NCI-H526 (cell line): ENCODE data around the gene DESI2.
"Not testable (repeated sequence)": the region's sequence is repeated elsewhere in the genome, so short reads cannot be mapped to it uniquely, and the experiment has no call there.

Experiments used
- DNase-seq, 2 experiments: peaks; one replicate each; lab custom pipeline; 2025; lab: John Stamatoyannopoulos, UW

DESI2 gene

DNA sequence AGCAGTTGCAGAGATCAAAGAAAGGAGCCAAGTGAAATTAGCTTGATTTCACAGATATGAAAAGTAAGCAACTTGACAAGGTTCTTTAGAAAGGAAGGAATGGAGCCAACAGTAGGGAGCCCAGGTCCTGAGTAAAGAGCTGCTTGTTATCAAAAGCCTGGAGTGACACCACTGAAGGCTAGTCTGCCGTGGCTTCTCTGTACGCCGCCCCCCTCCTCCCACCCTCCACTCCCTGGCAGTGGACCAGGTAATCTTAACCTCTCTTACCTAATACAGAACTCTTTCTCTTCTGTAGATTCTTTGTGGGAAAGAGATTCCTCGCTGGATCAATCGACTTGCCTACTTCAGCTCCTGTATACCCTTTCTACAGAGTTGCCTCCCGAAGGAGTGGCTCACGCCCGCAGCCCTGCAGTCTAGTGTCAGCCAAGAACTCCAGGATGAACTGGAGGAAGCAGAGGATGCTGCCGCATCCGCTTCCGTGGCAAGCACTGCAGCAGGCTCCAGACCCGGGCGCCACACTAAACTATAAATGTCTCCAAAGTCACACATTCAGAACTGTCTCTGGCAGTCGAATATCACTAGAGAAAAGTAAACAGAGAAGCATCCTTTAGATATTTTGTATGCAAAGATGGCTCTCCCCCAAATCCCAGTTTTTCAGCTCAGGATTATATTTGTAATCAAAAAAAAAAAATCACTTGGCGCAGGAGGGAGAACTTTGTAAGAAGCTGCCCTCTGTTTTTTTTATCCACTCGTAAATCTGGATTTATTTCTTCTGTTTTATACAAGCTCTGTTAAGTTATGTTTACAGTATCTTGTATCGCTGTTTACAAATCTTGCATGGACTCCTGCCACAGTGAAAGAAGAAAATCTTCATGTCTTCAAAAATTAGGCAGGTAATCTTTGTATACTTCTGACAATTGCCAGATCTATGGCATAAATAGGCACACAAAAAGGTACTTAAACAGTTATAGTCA lies 52.6 kb downstream of the DESI2 start:
- DNase-seq, result no peak

DNA sequence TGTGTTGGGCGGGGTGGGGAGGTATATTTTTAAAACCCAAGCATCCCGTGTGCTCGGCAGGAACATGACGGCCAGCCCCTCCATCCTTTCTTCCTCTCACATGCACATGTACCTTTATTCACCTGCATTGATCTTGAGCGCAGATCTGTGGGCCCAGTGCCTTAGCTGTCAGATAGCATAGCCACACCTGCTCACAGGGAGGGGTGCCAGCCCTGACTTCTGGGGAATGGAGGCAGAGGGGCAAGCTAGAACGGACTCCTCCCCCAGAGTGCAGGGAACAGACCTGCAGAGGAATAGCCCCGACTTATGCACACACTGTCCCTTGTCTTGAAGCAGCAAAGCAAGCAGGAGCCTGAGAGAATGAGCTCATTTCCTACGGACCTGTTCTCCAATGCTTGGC lies 56.1 kb downstream of the DESI2 start:
- no peak for DNase-seq

DNA sequence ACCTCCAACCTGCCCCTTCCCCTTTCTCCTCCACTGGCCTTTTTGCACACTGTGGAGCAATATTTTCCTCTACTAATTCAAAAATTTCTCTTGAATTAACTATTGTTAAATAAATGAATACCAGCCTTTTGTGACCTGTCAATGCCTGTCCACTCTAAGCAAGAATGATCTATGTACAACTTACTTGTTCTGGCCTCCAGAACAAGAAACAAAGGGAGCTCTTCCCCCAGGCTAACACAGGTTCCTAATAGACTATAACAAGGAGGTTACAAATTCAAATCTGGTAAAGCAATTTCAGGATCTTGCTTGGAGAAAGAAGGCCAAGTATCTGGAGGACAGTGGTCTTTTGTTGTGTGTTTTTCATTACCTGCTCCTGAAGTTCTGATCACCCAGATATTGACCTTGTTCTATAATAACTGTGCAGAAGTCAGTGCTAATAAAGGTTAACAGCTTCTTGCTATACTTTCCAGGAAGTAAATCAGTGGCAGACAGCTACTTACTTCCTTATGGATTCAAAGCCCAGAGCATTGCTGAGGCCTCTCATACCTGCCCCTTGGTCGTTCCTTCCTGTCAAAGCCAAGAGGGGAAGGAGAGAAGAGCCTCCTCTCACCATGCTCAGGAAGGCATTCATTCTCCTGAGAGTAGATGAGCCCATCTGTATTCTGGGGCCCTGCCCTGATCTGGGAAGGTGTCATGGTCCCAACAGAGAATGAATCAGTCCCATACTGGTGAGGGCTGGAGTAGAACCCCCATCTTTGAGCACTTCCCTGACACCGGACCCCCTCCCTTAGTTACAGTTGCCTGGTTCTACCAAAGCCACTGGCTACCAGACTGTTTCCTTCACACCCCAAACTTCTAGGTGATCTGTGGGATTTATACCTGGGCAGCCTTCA lies 56.8 kb downstream of the DESI2 start:
- DNase-seq, result no peak

DNA sequence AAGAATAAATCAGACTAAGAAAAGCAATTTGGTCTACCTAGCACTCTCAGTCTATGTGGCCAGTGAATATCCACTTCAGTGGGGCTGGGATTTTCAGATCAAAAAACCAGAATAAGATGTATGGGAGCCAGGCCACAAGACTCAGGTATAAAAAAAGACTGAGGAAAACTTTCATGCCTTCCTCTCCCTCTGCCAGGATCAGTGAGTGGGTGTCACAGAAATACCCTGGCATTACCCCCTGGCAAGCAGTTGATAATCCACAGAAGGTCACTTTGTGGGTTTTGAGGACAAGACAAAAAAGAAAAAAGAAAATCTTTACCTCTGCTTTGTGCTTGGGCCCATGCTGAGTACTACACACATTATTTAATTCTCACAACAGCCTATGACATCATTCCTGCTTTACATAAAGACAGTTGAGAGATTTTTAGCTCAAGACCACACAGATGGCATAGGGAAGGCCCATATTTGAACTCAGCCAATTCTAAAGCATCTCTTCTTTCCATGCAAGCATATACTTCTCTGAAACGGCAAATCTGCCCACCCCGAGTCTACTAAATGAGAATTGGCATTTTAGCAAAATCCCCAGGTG lies 57.6 kb downstream of the DESI2 start:
- DNase-seq, result no peak

DNA sequence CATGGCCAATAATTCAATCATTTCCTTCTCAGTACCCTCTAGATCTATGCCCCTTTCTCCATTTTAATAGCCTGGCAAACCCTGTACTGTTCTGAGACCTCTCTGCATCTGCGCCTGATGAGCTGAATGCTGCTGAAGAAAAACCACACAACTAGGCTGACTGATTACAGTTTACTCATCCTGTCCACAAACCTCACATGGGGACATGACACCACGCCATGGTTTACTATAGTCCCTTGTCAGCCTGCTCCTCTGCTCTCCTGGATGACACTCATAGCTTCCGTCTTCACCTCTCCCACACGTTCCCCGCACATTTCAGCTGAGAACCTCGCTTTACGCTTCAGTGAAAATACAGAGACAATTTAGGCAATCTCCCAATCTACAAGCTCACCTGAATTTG lies 59.7 kb downstream of the DESI2 start:
- DNase-seq, result no peak

DNA sequence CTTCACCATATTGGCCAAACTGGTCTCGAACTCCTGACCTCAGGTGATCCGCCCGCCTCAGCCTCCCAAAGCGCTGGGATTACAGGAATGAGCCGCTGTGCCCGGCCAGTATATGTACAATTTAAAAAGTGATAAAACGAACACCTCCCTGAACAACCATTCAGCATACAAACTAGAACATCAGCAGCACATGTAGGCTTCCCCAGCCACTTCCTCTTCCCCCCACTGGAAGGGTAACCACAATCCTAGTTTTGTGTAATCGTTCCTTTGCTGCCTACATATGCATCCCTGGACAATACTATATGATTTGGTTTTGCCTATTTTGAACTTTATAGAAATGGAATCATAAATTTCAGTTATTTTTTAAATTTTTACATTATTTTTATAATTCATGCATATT lies 60.4 kb downstream of the DESI2 start:
- no peak for DNase-seq

DNA sequence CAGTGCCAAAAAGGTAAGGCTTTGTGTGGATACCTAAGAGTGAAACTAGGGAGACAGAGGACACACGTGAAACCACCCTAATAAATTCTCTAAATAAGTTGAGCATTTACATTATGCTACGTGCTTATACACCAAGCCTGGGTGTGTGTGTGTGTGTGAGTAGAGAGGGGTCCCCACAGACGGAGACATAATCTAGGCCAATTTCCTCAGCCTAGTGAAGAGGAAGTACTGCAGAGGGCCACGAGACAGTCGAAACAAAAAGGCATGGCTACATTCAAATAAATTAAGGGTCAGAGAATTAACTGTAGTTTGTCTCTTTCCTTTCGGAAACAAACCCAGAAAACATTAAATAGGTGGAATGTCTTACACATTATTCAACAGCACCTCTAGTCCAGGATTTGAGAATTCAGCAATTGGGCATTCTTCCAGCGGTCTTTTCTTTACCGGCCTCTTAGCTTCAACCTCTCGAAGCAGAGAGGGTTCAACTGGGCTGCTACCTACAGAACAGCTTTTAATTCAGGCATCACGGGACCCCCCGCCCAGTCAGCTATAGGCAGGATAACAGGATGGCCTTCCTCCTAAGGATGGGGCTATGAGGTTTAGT lies 75.0 kb downstream of the DESI2 start:
- DNase-seq, result no peak

DNA sequence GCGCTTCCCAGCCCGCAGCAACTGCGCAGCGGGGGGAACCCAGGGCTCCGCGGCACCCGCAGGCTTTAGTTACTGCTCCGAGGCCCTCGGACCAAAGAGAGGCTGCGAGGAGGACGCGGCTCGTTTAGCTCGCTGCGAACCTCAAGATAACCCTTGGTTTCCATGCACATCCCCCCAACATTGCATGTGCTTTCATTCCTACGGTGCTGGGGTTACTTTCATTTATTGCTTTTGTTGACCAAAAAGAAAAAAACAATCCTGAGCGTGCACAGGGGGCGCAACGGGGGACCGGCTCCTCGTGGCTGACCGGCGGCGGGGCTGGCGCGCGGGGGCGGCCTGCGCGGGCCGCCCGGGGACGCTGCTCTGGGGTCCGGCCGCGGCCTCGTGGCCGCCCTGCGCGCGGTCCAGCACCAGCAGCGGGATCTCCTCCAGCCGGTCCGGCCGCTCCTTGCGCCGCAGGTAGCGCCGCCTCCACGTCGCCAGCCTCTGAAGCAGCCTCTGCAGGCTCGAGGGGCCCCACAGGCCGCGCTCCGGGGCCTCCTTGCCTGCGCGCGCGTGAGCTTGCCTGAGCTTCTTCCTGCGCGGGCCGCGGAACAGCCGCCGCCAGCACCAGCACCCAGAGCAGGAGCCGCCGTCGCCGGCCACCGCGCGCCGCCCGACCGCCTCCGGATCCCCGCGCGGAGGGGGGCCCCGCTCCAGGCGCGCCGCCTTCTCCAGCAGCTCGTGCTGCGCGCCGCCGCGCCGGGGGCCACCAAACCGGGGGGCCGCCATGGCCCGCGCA lies 77.4 kb downstream of the DESI2 start:
- peak in 1 of 2 experiments; percentile 33 for DNase-seq

DNA sequence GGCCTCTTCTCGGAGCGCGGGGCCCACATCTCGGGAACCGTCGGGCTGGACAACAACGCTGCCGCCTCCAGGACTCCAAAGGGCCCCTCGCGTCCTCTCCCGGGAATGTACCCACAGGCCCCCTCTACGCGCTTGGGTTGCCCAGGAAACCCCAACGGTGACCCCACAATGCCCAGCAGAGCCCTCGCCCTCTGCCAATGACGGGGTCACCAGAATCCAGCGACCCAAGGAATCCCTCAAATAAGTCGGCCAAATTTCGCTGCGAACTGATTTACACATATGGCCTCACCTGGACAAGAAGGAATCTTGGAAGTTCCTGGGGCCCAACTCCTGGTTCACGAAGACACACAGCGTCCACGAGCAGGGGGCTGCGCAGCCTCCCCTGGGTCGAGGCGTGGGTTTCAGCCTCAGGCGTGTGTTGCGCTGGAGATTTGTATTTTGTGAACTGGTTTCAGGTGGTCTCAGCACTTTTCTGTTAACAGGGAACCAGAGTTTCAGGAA lies 78.1 kb downstream of the DESI2 start:
- DNase-seq, result peak in 1 of 2 experiments; percentile 21

DNA sequence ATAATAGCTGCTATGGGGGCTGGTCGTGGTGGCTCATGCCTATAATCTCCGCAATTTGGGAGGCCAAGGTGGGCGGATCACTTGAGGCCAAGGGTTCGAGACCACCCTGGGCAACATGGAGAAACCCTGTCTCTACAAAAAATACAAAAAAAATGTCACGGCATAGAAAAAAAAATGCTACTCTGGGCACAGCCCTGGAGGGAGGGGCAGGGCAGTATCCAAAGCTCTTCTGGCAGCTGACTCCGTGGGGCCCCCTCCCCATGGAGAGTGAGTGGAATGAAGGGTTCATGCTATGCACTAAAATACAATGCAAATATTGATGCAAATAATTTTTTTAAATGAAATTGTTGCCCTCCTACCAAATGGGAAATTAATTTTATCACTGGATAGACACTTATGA lies 78.7 kb downstream of the DESI2 start:
- peak; percentile 14 to 53 for DNase-seq

DNA sequence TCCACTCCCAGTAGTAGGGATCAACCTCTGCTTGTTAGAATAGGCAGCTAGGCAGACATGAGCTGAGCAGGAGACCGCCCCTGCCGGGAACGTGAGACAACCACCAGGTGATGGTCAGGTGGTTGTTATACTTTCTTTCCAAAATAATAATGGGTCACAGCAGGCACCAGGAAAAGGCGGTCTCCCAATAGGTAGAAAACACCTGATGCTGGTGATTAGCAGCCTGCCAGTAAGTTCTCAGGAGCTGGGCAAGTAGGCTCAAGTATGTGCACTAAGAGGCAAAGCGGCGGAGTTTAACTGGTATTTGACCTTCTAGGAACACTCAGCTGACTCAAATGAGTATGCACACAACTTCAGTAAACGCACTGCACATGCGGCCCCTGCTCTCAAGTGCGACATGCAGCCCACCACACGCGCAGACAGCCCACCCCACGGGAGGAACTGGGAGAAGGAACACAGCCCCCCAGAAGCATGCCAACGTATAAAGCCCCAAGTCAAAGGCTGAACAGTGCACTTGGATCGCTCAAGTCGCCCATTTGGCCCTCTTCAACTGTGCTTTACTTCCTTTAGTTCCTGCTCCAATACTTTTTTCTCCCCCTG lies 80.0 kb downstream of the DESI2 start:
- no peak for DNase-seq

DNA sequence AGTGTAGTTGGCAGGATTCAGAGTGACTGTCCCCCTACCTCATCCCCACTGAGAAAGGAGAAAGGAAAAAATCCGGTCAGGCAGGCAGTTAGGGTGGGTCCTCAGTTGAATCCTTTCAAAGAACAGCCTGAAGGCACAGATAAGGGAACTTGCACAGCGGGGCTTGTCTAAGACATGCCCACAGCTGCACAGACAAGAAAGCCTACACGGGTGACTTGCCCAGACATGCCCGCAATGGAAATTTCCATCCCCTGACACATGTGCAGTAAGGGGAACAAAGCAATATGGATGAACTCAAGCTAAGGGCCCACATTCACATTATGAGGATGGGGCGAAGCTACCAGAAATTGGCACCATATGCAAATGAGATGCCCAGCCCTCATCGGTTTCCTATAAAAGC lies 82.5 kb downstream of the DESI2 start:
- peak in 1 of 2 experiments; percentile 38 for DNase-seq

DNA sequence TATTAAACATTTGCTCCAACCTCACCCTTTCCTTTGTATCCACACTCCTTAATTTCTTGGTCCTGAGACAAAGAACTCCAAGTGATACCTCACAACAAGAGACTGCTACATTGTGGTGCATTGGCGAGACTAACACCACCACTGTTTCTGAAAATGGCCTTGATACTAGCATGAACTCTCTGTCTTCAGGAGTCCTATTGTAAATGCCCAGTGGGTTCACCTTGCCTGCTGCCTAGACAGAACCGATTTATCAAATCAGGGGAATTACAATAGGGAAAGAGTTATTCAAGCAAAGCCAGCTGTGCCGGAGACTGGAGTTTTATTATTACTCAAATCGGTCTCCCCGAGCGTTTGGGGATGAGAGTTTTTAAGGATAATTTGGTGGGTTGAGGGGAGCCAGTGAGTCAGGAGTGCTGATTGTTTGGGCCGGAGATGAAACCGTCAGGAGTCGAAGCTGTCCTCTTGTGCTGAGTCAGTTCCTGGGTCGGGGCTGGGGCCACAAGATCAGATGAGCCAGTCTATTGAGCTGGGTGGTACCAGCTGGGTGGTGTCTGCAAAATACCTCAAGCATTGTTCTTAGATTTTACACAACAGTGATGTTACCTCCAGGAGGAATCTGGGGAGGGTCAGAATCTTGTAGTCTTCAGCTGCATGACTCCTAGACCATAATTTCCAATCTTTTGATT lies 83.1 kb downstream of the DESI2 start:
- DNase-seq, result no peak

DNA sequence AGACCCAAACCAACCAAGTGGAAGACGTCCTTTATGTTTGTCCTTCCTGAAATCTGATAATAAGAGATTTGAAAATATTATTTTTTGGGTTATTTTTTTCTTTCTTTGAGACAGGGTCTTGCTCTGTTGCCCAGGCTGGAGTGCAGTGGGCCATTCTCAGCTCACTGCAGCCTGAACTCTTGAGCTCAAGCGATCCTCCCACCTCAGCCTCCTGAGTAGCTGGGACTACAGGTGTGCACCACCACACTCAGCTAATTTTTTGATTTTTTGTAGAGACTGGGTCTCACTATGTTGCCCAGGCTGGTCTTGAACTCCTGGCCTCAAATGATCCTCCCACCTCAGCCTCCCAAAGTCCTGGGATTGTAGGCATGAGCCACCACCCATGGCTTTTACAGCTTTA lies 86.2 kb downstream of the DESI2 start:
- DNase-seq, result not testable (repeated sequence)

DNA sequence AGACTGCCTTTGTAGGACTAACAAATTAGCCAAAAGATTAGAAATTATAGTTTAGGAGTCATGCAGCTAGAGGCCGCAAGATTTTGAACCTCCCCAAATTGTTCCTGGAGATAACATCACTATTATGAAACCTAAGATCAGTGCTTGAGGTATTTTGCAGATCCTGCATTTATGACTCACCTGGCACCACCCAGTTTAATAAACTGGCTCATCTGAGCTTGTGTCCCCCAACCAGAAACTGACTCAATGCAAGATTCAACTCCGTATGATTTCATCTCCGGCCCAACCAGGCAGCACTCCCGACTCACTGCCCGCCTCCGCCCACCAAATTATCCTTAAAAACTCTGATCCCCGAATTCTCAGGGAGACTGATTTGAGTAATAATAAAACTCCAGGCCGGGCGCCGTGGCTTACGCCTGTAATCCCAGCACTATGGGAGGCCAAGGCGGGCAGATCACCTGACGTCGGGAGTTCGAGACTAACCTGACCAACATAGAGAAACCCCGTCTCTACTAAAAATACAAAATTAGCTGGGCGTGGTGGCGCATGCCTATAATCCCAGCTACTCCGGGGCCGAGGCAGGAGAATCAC lies 87.2 kb downstream of the DESI2 start:
- not testable (repeated sequence) for DNase-seq

DNA sequence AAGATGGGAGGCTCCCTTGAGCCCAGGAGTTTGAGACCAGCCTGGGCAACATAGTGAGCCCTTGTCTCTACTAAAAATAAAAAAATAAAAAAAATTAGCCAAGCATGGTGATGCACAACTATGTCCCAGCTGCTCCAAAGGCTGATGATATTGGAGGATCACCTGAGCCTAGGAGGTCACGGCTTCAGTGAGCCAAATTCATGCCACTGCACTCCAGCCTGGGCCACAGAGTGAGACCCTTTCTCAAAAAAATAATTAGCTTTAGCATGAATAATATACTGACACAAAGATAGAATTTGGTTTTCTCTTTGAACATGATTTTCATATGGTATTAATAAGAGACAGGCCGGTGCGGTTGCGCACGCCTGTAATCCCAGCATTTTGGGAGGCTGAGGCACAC lies 88.8 kb downstream of the DESI2 start:
- no peak for DNase-seq

DNA sequence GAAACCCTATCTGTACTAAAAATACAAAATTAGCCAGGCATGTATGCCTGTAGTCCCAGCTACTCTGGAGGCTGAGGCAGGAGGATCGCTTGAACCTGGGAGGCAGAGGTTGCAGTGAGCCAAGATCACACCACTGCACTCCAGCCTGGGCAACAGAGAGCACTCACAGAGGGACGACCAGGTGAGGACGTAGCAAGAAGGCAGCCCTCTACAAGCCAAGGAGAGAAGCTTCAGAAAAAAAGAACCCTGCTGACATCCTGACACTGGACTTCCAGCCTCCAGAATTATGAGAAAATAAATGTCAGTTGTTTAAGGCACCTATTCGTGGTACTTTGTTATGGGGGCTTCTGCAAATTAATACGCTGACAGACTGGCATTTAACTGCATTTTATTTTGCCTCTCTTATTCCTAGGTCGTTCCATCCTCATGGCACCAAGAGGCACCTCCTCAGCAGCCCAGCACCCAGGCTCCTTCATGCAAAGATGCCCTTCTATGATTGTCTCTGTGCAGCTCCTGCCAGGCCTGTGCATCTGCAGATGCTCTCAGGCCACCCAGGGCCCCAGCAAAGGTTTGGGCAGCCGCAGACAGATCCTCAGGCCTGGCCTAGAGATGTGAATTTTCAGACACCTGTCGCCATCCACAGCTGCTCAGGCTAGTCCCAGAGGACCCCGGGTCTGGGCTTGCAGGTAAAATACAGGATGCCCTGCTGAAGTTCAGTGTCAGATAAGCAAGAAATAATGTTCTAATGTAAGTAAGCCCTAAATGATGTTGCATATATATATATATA lies 96.5 kb downstream of the DESI2 start:
- no peak for DNase-seq

DNA sequence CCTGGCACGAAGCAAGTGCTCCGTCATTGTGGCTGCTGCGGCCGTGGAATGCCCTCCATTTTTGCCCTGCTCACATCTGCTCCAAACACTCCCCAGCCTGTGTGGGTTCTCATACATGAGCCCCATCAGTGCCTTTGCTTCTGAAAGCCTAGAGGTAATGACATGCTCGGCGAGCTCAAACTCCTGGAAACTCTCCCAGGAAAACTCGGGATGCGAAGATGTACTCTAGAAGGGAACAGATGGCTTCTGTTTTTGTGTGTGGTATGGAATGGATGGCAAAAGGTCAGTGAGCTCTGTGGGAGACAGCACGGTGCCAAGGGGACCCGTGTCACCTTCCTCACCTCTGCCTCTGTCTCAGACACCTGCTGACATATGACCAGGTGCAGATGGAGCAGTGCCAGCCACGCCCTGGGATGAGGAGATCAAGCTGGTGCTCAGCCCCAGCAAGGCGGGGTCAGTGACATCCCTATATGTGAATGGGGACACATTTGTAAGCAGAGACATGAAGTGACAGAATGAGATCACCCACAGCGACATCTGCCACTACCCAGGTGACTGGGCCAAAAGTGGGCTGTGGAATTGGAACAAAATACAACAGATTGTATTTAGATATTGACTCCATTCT lies 98.5 kb downstream of the DESI2 start:
- DNase-seq, result no peak
